ENCODE data around the gene BMPR1B.

The BMPR1B gene

GRCh38 chr4:95193391-95194224 is 435.9 kb downstream of the BMPR1B start:
- no peak for DNase-seq (ENCODE audit: low spot score)
- no peak for TF ChIP-seq CTCF (IDR thresholded peaks at IDR 0.05; ENCODE audit: extremely low read depth, missing control alignments)

- DNase-seq (ENCODE audit: low spot score): no peak
- no peak for TF ChIP-seq CTCF (IDR thresholded peaks at IDR 0.05; ENCODE audit: extremely low read depth, missing control alignments)
Observed at GRCh38 chr4:95197353-95197752, 439.6 kb downstream of the BMPR1B start.

GRCh38 chr4:95198961-95199360 is 441.2 kb downstream of the BMPR1B start:
- no peak for DNase-seq (ENCODE audit: low spot score)
- TF ChIP-seq CTCF (IDR thresholded peaks at IDR 0.05; ENCODE audit: extremely low read depth, missing control alignments): no peak

- TF ChIP-seq CTCF (IDR thresholded peaks at IDR 0.05; ENCODE audit: extremely low read depth, missing control alignments): no peak
- no peak for DNase-seq (ENCODE audit: low spot score)
Observed at GRCh38 chr4:95204267-95204844, 446.6 kb downstream of the BMPR1B start.

- TF ChIP-seq CTCF (IDR thresholded peaks at IDR 0.05; ENCODE audit: extremely low read depth, missing control alignments): no peak
- no peak for DNase-seq (ENCODE audit: low spot score)
Observed at GRCh38 chr4:95204873-95205272, 447.1 kb downstream of the BMPR1B start.
